ENCODE results near the gene ABCG1. TPM values are rescaled to one million over a fixed set of nuclear protein-coding genes. Genes with fewer than 3 reads are reported as not detected.

ABCG1 gene
- polyA plus RNA-seq, 10 donors: 5.1 to 10.0 (median 7.8) TPM

DNA sequence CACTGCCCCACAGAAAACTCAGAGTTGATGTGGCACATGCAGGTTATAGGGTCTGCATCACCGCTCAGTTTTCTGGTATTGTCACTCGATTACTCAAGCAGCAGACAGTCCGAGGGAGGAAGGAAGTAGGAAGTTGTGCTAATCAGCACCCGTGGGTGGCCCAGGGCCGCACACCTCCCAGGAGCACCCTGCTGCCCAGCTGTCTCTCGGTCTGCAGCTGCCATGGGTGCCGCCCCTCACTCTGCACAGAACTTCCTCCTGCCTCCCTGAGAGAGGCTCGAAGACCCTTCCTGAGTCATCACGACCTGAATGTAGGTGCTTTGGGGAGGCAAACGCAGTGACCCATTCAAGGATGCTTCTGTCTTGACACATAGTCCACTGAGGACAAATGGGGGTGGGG lies 100.4 kb downstream of the ABCG1 start:
- no peak for DNase-seq

DNA sequence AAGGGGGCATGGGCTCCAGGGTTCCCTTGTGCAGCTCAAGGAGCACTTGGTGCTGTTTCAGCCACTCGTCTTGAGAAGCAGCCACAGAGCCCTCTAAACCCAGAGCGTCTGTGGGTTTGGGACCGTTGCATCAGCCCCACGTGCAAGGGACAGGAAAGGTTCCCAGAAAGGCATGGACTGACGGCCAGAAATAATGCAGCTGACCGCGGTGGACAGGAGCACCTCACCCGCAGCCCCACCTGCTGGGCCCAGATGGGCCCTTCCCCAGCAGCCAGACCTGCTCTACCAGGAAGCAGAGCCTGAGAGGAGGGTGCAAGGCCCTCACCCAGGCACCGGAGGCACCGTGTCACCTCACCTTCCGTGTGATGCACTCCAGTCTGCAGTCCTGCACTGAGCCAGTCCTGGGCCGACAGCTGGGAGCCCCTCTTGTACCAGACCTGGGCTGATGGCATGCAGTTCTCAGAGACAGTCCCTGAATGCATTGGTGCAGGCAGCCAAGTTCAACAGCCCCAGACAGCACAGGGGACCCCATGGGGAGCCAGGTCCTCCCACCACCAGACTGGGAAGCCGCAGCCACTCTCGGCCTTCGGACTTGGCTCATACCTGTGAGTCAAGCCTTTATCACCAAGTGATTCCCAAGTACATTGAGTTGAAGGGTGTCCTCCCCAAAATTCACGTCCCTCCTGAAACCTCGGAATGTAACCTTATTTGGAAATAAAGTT lies 101.1 kb downstream of the ABCG1 start:
- no peak for DNase-seq

DNA sequence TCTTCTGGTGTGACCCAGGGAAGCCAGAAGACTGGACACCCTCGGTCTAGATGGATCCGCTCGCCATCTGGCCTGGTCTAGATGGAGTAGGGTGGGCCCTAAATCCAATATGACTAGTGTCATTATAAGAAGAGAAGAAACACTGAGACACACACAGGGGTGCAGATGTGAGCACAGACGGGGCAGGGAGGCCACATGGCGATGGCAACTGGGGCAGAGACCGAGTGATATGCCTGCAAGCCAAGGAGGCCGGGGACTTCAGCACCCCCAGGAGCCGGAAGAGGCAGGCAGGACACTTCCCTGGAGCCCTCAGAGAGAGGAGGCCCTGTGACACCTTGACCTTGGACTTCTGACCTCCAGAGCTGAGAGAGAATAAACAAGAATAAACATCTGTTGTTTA lies 101.9 kb downstream of the ABCG1 start:
- no peak for DNase-seq

DNA sequence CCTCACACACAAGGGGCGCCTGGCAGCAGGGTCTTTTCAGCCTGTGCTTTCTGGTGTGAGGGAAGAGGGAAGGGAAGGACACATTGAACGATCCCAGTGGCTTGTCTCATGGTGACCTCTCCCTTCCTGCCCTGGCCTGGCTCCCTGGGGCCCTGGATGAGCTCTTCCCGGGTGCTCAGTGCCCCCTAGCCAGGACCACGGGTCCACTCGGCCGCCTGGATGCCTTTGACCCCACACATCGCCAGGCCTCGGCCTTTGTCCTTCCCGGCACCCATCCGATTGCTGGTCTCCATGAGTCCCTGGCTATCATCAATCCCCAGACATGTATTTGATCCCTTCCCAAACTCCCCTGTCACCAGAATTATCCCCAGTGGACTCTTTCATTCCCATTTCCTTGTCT lies 102.3 kb downstream of the ABCG1 start:
- DNase-seq: no peak

DNA sequence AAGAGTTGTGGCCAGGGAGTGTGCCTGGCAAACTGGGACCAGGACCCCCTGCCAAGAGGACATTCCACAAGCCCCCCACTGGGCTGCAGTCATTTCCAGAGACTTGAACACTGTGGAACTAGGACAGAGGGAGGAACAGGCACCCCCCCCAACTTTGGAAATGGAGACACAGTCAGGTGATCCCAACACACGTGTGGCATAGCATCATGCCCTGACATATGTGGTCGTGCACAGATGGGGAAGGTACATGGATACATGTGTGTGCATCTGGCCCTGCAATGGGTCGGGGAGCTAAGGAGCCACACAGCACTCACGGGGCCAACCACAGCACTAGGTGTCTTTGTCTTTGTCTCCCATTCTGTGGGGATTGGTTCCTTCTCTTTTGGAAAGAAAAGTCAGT lies 102.9 kb downstream of the ABCG1 start:
- DNase-seq: no peak

DNA sequence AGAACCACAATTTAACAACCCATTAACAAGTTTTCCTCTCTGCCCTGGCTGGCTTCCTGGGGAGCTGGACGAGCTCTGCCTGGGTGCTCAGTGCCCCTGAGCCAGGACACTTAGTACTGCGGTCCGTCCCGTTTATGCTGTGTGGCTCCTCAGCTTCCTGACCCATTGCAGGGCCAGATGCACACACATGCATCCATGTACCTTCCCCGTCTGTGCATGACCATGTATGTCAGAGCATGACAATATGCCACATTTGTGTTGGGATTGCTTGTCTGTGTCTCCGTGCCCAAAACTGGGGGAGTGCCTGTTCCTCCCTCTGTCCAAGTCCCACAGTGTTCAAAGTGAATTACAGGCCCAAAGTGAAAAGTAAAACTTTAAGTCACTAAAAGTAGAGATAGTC lies 106.0 kb downstream of the ABCG1 start:
- no peak for DNase-seq

DNA sequence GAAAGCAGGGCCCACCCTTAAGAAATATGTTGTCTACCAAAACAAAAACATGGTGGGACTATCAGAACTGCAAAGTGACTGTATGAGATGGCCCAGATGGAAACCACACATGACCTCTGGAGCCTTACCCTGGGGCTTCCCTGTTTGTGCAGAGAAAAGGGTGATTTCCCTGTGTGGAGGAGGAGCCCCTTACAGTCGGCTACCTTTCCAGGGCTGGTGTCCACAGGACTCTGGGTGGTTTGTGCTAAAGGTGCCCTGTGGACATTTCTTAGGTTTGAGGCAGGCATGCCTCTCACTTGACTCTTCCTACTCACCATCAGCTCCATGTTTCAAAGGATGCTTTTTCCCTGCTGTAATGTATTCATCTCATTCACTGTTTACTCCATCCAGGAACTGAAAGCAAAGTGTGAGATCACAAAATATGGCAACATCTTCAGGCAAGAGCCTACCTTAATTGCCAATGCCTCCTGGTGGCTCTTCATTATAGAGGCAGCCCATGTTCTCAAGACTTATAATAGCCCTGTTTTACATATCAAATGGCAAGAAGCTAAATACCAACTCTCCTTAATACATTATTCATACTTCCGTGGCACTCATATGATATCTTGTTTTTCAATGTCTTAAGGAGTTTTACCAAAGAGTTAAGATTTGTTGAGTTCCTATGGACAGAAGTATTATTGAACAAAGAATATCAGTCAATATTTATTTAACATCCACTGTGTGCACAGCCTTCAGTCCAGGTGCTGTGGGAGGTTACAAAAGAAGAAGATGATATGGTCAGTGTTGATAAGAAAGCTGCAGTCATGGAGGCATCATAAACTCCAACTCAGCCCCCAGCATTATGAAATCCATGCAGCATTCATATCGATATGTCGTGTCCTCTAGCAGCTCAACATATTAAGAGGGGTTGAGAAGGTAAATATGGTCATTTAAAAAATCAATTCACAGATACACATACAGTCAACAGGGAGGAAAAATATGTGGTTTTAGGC lies 111.7 kb downstream of the ABCG1 start:
- DNase-seq: no peak

DNA sequence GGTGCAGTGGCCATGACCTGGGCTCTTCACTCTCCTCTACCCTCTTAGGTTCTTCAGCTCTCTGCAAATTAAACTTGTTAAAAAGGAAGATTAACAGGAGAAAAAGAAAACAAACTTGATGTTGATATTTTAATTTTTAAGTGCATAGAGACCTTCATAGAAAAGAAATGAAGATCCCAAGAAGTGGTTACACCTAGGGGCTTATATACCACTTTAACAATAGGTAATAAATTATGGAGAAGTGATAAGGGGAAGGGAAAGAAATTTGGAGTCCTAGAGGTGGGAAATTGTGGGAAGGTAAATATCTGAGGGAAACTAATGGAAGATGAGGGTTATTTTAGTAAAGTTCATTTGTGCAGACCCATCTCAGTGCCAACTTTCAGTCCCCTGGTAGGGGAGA lies 112.7 kb downstream of the ABCG1 start:
- no peak for DNase-seq

DNA sequence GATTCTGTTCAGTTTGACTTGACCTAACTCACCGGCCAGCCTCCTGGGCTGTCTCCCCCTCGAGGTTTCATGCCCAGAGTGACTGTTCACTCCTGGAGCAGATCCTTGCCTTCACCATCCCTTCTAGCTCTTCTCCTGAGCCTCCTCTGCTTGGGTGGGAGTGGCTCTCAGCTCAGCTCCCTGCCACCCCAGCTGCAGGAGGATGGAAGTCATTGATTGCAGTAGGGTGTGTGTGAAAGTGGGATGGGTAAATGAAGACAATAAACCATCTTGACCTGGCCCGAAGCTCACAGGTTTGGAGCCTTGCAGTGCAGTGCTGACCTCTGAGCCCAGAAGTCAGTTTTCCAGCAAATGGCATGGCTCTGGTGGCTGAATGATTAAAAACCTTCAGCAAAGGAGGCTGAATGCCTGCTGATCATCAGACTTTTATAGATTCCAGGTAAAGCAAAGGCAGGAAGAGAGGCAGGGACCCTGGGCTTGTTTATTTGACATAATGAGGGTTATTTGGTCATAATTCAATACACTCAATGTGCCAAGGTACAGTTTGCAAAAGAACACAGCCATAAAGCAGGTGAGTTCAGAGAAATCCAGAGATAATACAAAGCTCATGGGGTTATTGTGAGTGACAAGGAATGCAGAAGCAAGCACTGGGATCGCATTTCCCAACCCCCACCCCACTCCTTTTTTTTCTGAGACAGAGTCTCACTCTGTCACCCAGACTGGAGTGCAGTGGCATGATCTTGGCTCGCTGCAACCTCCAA lies 113.8 kb downstream of the ABCG1 start:
- DNase-seq: no peak

DNA sequence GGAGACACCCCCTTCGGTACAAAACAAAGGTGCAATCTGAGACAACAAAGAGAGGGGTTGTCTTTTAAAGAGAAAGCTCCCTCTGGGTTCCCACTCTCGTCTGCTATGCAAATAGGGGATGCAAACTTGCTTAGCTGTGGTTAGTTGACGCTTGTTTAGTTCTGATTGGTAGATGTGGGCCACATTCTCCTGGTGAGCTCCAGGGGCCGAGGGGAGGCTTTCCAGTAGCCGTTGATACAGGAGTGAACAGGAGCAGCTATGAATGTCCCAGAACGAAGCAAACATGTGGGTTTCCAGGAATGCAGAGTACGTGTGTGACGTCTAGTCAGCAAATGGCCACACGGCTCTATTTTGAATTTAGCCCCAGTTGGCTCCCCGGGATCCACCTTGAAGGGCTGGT lies 117.1 kb downstream of the ABCG1 start:
- DNase-seq: no peak

DNA sequence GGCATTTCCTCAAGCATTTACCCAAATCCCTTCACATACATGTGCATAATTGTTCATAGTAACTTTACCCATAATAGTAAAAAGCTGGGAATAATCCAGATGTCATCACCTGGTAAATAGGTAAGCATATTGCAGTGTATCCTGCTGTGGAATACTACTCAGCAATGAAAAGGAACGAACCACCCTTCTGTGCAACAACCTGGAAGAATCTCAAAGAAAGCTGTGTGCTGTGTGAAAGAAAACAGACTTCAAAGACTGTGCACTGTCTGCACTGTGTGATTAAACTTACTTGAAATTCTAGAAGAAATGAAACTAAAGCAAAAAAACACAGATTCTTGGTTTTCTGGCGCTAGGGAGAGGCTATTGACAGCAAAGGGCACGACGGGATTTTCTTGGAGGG lies 118.3 kb downstream of the ABCG1 start:
- DNase-seq: no peak

DNA sequence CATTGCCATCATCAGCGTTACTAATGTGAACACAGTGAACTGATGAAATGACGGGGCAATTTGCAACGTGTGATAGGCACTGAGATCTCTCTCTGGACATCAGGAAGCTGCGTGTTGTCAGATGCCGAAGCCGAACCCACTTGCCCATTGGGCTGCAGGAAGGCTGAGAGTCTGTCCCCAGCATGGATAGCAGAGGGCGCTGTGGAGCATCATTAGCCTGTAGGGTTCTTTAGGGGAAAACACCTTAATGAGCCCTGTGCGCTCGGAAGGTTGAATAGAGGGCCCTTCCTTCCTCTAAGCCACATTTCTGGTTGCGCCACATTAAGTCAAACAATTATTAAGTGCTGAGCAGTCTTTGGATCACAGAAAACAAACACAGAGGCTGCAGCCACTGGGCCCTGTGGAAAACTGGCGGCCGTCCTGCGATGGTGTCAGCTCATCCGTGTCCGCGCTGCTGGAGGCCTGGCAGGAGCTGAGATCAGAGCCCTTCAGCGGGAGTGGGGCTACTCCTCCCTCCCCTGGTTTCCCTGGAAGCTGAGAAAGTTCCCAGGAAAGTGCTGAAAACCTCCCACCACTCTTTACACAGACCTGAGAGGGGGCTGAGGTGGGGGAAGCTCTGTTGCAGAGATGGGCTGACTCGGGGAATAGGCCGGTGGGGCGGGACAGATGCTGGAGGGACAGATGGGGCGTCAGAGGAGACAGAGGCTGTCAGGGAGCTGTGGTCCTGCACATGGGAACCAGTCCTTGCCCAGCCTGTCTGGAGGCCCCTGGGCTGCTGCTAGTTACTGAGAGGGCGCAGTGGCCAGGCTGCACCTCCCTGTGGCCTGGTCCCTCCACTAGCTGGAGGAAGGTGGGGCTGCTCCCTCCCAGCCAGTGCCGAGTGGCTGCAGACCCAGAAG lies 119.1 kb downstream of the ABCG1 start:
- DNase-seq: peak; percentile 13 to 69 (median 52)

DNA sequence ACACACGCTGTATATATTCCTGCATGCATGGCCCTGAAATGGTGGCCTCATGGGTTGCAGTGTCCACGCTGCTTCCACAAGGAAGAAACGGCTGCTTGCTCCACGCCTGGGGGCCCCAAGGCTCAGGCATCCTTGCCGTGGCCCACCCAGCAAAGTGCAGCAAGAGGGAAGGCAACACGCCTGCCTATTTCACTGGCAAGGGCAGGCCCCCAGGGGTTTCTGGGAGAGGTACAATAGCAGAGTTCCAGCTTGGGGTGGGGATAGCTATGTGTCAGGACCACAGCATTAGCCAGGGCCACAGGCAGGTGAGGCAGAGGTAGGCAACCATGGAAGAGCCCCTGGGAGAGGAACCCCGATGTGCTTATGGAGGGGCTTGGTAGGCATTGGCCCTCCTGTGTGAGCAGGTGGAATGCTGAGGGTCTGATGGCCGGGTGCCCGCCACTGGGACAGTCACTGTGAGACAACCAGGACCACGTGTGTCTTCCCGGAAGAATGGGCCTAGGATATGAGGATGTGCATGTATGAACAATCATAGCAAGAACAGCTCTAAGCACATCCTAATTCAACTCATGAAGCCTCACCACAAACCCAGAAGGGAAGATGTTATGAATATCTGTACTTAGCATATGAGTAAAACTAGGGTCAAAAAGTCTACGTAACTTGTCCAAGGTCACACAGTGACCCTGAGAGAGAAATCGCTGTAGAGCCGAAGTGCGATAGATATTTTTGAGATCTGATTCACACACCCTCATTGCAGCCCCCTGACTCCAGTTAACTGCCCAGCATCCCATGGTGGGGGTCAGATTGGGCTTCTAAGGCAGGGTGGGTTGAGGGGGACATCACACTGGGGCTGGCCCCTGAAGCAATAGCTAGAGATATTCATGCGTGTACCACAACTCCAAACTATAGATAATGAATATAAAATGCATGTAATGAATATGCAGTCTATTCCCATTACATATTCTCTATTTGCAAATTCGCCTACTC lies 120.1 kb downstream of the ABCG1 start:
- DNase-seq: no peak

DNA sequence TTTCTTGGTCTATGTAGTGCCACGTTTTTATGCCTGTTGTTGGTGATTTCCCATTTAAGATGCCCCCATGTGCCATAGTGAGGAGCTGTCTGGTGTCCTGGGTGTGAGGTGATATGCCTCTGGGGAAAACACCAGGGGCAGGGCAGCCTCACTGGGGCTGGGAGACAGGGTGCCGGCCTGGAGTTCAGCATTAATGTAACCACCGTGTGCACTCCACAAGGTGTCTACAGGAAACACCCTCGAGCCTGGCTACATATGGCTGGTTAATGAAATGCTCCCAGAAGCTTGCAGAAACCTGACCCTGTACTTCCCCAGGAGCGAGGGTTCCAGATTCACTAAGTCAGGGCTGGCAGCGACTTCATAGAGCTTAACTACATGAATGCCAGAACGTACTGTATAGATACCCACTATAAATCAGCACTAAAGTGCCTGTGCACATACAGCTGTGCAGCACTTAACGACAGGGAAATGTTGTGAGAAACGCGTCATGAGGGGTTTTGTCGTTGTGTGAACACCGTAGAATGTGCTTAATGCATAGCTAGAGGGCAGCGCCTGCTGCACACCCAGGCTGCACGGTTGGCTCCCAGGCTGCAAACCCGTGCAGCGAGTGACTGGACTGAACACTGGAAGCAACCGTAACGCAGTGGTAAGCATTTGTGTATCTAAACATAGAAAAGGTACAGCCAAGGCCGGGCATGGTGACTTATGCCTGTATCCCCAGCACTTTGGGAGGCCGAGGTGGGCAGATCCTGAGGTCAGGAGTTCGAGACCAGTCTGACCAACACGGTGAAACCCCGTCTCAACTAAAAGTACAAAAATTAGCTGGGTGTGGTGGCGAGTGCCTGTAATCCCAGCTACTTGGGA lies 121.5 kb downstream of the ABCG1 start:
- DNase-seq: no peak

DNA sequence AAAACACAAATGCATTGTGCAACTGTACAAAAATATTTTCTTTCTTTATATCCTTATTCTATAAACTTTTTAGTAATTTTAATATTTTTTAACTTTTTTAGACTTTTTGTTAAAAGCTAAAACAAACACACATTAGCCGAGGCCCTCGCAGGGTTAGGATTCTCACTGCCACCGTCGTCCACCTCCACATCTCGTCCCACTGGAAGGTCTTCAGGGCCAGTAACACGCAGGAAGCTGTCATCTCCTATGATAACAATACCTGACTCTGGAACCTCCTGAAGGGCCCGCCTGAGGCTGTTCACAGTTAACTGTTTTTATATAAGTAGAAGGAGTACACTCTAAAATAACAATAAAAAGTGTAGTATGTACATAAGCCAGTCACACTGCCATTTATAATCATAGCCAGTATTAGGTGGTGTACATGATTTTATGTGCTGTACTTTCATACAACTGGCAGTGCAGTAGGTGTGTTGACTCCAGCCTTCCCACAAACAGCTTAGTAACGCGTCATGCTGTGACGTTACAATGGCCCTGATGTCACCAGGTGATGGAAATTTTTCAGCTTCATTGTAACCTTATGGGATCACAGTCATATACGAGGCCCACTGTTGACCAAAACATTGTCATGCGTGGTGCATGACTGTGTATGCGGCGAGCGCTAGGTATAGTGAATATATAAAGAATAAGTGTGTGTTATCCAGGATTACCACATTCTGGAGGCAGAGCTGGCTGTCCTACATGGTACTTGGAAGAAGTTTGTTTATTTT lies 123.0 kb downstream of the ABCG1 start:
- DNase-seq: no peak

DNA sequence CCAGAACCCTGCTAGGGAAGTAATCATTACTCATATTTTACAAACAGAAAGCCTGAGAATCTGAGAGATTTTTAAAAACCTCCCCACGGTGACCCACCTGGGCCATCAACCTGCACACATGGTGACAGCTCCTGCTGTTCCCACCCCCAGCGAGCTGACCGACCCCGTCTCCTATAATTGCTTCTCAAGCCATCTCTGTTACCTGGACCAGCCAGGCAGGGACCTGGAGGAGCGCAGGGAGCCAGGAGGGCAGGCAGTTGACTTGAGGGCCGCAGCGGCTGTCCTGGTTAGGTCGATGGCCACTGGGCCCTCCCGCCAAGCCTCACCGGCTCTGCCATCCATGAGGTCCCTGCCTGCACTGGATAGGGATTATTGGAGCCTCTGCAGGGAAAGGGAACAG lies 124.2 kb downstream of the ABCG1 start:
- DNase-seq: no peak

DNA sequence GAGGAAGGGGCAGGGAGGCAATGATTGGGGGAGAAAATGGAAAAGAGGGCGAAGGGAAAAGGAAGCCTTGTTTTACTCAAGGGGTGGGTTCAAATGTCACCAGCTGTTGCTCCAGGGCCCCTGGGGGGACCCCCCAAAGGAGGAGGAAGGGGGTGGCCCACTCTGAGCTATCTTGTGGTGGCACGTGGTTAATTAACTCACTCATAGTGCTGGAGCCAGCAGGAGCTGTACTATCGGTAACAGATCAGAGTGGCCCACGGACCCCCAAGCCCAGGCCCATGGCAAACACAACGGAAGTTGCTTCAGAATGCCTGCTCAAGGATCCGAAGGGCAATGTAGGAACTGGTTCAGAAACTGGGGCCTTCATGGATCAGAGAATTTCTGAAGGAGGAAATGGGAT lies 124.6 kb downstream of the ABCG1 start:
- DNase-seq: no peak

DNA sequence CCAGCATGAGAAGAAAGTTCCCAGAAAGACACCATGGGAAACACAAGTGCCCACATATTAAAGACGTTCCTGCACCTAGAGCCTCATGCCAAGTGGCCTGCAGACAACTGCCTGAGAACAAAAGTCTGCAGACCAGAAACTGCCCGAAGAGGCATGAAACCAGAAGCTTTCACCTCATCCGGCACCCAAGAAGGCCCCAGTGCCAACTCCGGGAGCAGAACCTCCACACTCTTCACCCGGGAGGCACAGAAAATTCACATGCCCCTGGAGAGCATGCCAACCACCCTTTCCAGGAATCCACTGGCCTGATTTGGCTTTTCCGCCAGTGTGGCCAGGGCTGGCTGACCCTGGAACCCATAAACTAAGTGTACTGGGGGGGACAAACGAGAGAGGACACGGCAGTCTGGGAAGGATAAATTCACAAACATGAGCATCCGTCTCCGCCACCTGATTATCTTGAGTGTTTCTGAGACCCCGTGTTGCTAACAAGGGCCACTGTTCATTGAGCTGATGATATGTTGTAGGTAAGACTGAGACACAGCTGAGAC lies 125.1 kb downstream of the ABCG1 start:
- DNase-seq: no peak

Measured in muscle of back (tissue), 11 donors.